WTC11 (cell line): Measurements from ENCODE around the gene GNAO1.

Experiments
- FOXK1 ChIP-seq: sonication (generic); formaldehyde crosslinking; IDR thresholded peaks from 2 replicates; pipeline ENCODE4 v1.8.0; 2022; ENCODE audit warnings: mild to moderate bottlenecking, moderate library complexity, missing genetic modification reagents
- GABPB1 ChIP-seq: sonication (generic); formaldehyde crosslinking; IDR thresholded peaks from 2 replicates; pipeline ENCODE4 v1.8.1; 2023; ENCODE audit warnings: mild to moderate bottlenecking, missing genetic modification reagents
- TCF7 ChIP-seq: sonication (generic); formaldehyde crosslinking; IDR thresholded peaks from 2 replicates; pipeline ENCODE4 v1.8.0; 2022; ENCODE audit warnings: mild to moderate bottlenecking, low read depth, missing genetic modification reagents, moderate library complexity
- ZNF121 ChIP-seq: sonication (generic); formaldehyde crosslinking; IDR thresholded peaks from 2 replicates; pipeline ENCODE4 v1.8.0; 2023; ENCODE audit warnings: missing genetic modification reagents
- TF ChIP-seq, protein P1 (sequence below): fragments of 200-600 bp; IDR thresholded peaks from 2 replicates; pipeline ENCODE4 v1.8.0; 2022; ENCODE audit warnings: antibody characterized with exemption
- TF ChIP-seq, protein P2 (sequence below): sonication (generic); formaldehyde crosslinking; IDR thresholded peaks from 2 replicates; pipeline ENCODE4 v1.8.0; 2022; ENCODE audit warnings: mild to moderate bottlenecking, missing genetic modification reagents

DNA sequence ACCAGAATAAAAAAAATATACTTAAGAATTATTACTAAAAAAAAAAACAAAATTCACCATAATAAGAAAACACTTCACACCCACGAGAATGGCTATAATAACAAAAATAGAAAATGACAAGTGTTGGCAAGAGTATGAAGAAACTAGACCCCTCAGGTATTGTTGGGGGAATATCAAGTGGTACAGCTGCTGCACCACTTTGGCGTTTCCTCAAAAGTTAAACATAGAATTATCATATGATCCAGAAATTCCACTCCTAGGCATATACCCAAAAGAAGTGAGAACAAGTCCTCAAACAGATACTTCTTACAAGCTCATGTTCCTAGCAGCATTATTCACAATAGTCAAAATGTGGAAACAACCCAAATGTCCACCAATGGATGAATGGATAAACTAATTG lies 207.8 kb downstream of the GNAO1 start:
- TF ChIP-seq ZNF121 (CRISPR knock-in tag) = no peak
- TF ChIP-seq, protein P1, sequence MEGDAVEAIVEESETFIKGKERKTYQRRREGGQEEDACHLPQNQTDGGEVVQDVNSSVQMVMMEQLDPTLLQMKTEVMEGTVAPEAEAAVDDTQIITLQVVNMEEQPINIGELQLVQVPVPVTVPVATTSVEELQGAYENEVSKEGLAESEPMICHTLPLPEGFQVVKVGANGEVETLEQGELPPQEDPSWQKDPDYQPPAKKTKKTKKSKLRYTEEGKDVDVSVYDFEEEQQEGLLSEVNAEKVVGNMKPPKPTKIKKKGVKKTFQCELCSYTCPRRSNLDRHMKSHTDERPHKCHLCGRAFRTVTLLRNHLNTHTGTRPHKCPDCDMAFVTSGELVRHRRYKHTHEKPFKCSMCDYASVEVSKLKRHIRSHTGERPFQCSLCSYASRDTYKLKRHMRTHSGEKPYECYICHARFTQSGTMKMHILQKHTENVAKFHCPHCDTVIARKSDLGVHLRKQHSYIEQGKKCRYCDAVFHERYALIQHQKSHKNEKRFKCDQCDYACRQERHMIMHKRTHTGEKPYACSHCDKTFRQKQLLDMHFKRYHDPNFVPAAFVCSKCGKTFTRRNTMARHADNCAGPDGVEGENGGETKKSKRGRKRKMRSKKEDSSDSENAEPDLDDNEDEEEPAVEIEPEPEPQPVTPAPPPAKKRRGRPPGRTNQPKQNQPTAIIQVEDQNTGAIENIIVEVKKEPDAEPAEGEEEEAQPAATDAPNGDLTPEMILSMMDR = no peak
- TF ChIP-seq, protein P2, sequence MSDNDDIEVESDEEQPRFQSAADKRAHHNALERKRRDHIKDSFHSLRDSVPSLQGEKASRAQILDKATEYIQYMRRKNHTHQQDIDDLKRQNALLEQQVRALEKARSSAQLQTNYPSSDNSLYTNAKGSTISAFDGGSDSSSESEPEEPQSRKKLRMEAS (CRISPR knock-in tag) = no peak
- no peak for TF ChIP-seq GABPB1
- TF ChIP-seq TCF7 (CRISPR knock-in tag) = no peak
- TF ChIP-seq FOXK1 (CRISPR knock-in tag) = no peak
